GM12878 (cell line): ENCODE data around the gene OMP. TPM values are rescaled to one million over a fixed set of nuclear protein-coding genes. Genes with fewer than 3 reads are reported as not detected.
"Not testable (repeated sequence)": the region's sequence is repeated elsewhere in the genome, so short reads cannot be mapped to it uniquely, and the experiment has no call there.

ENCODE experiments used
- ATAC-seq: fragments of 200-7000 bp; cut with Tn5 transposase; 3 replicates; pipeline ENCODE4 v1.9.1; 2020; ENCODE audit warnings: mild to moderate bottlenecking, moderate library complexity
- BruUV-seq: library from RNA; stranded (reverse); fragments of 400-500 nt; replicated peaks from 2 replicates; lab custom pipeline; 2021; lab: Mats Ljungman, UMichigan
- CTCF ChIA-PET: fragments of 300-600 bp; sonication (Branson Sonifier 250); formaldehyde crosslinking; extraction: SDS; loops from one replicate; lab custom pipeline; 2021; ENCODE audit warnings: inconsistent platforms; lab: Yijun Ruan, JAX
- POLR2A ChIA-PET: fragments of 350-600 bp; formaldehyde crosslinking; extraction: SDS; loops from one replicate; lab custom pipeline; 2021; ENCODE audit warnings: inconsistent platforms; lab: Charles Lee
- RAD21 ChIA-PET: fragments of 300-600 bp; sonication (Branson Sonifier 250); formaldehyde crosslinking; loops from one replicate; lab custom pipeline; 2023; ENCODE audit warnings: antibody characterized with exemption; ENCODE audit not compliant: unreplicated experiment; lab: Charles Lee
- SMC1A ChIA-PET: fragments of 300-600 bp; sonication (Branson Sonifier 250); formaldehyde crosslinking; loops from one replicate; lab custom pipeline; 2023; ENCODE audit not compliant: unreplicated experiment, uncharacterized antibody; lab: Charles Lee
- DNase-seq: peaks from one replicate; pipeline ENCODE4 v3.0.0-alpha.2; 2011; ENCODE audit warnings: low read depth, low spot score
- FAIRE-seq: peaks from 3 replicates; lab custom pipeline; 2011; peaks lifted over from hg19 to GRCh38; lab: Jason Lieb, UNC
- H2AFZ ChIP-seq: 2 replicates; pipeline ENCODE4 v1.6.0; 2011; ENCODE audit warnings: low read depth, low read length, control low read depth; ENCODE audit not compliant: control insufficient read depth
- H3K27ac ChIP-seq: 2 replicates; pipeline ENCODE4 v1.5.1; 2011; ENCODE audit warnings: control low read depth; ENCODE audit not compliant: control insufficient read depth, insufficient read depth
- H3K27me3 ChIP-seq, 2 experiments: replicated peaks in 1 of 2; 2 replicates each; pipeline versions ENCODE4 v1.6.0 to v1.6.1; 2011; ENCODE audit warnings: low read length in 1 of 2; ENCODE audit not compliant: control insufficient read depth in 2 of 2, insufficient read depth in 2 of 2
- H3K36me3 ChIP-seq, 2 experiments: 2 replicates each; pipeline ENCODE4 v1.5.1; 2011; ENCODE audit warnings: low read length in 1 of 2; ENCODE audit not compliant: control insufficient read depth in 2 of 2, insufficient read depth in 2 of 2
- H3K4me1 ChIP-seq: 2 replicates; pipeline ENCODE4 v1.6.1; 2011; ENCODE audit warnings: mild to moderate bottlenecking, low read length, moderate library complexity, mixed read lengths; ENCODE audit not compliant: control insufficient read depth, insufficient read depth
- H3K4me2 ChIP-seq: 2 replicates; pipeline ENCODE4 v1.6.0; 2011; ENCODE audit warnings: control low read depth; ENCODE audit not compliant: control insufficient read depth, insufficient read depth
- H3K4me3 ChIP-seq: fragments of 200-600 bp; sonication (generic); 2 replicates; pipeline ENCODE4 v1.5.1; 2016
- H3K79me2 ChIP-seq: 2 replicates; pipeline ENCODE4 v1.6.0; 2011; ENCODE audit warnings: low read length; ENCODE audit not compliant: control insufficient read depth, insufficient read depth
- H3K9ac ChIP-seq: 2 replicates; pipeline ENCODE4 v1.8.0; 2011; ENCODE audit warnings: low read length, control low read depth, mixed read lengths; ENCODE audit not compliant: control insufficient read depth, insufficient read depth
- H3K9me3 ChIP-seq: replicated peaks from 3 replicates; pipeline ENCODE4 v1.5.1; 2011; ENCODE audit warnings: mild to moderate bottlenecking, low read length; ENCODE audit not compliant: control insufficient read depth, insufficient read depth
- H4K20me1 ChIP-seq: 2 replicates; pipeline ENCODE4 v1.6.0; 2011; ENCODE audit not compliant: control insufficient read depth, insufficient read depth
- CEBPZ ChIP-seq: fragments of 150-350 bp; IDR thresholded peaks from 2 replicates; pipeline ENCODE4 v1.6.1; 2016; ENCODE audit warnings: low read depth, low read length
- IKZF2 ChIP-seq, 2 experiments: fragments of 450-650 bp; IDR thresholded peaks; 2 replicates each; pipeline ENCODE4 v1.6.1; 2017; ENCODE audit warnings: mild to moderate bottlenecking in 2 of 2, moderate library complexity in 2 of 2
- MEF2B ChIP-seq: fragments of 450-650 bp; IDR thresholded peaks from 2 replicates; pipeline ENCODE4 v1.6.1; 2018; ENCODE audit warnings: mild to moderate bottlenecking, moderate library complexity; ENCODE audit not compliant: partially characterized antibody, poor library complexity, severe bottlenecking
- NBN ChIP-seq: fragments of 450-650 bp; IDR thresholded peaks from 2 replicates; pipeline ENCODE4 v1.6.1; 2016
- NR2F1 ChIP-seq: fragments of 450-650 bp; conservative IDR thresholded peaks from 2 replicates; pipeline ENCODE4 v1.6.1; 2017; ENCODE audit warnings: mild to moderate bottlenecking
- SIN3A ChIP-seq: IDR thresholded peaks from 2 replicates; pipeline ENCODE4 v1.6.1; 2012; ENCODE audit warnings: low read depth, low read length, improper control_type of control experiment
- ZBTB33 ChIP-seq: fragments of 450-650 bp; IDR thresholded peaks from 2 replicates; pipeline ENCODE4 v1.6.1; 2017; ENCODE audit warnings: mild to moderate bottlenecking
- WGBS: methylation state at CpG from one replicate; pipeline ENCODE4 v1.1.6; 2016; ENCODE audit warnings: low lambda C conversion rate; ENCODE audit not compliant: insufficient replicate concordance, insufficient coverage; ENCODE audit errors: missing lambda C conversion rate; 5-methylcytosine and 5-hydroxymethylcytosine counted together
- in situ Hi-C: fragments of 300-500 bp; cut with MboI; formaldehyde crosslinking; loops from 9 replicates; pipeline ENCODE4 v1.14.3; 2018; ENCODE audit warnings: mixed read lengths
- intact Hi-C: fragments of 100-400 bp; cut with micrococcal nuclease; formaldehyde crosslinking; loops from one replicate; pipeline ENCODE4 v1.14.2; 2022; ENCODE audit not compliant: unreplicated experiment
- polyA plus RNA-seq, 11 experiments: library from polyadenylated mRNA; depleted of rRNA in 4 of 11; unstranded in 6 of 11; stranded (reverse) in 5 of 11; fragments of >200 nt; fragmentation: Nextera tagmentation in 4 of 11; fragmentation: Illumina TruSeq in 1 of 11; extraction: Ambion mirVana in 4 of 11; extraction: Trizol in 1 of 11; gene quantifications; 1 replicate in 1 of 11; 2 replicates in 10 of 11; pipeline versions ENCODE4 v1.2.1 to v1.2.3, GENCODE V29; 2011 to 2016; ENCODE audit warnings: inconsistent platforms in 2 of 11, missing spikeins in 2 of 11, low read depth in 1 of 11
- total RNA-seq, 4 experiments: library from RNA; depleted of rRNA in 3 of 4; stranded (reverse); fragments of >200 nt in 3 of 4; fragmentation: Illumina TruSeq in 1 of 4; extraction: Trizol in 1 of 4; gene quantifications; 2 replicates each; pipeline versions ENCODE4 v1.2.1 to v1.2.3, GENCODE V29; 2013 to 2021

Gene OMP
- total and polyA plus RNA-seq, 10 of the 15 experiments (the other 5 are each of a cell fraction or from before 2014, with no cell fraction given): not detected

GRCh38 chr11:77097180-77097579, 5.5 kb upstream of the OMP start:
- H3K4me2 ChIP-seq, BruUV-seq, H3K27ac ChIP-seq, H3K9ac ChIP-seq, DNase-seq, H2AFZ ChIP-seq, RAD21 ChIA-PET, ATAC-seq, H3K4me1 ChIP-seq, H3K36me3 ChIP-seq, SMC1A ChIA-PET, H3K27me3 ChIP-seq, H3K9me3 ChIP-seq, intact Hi-C loops, H4K20me1 ChIP-seq, H3K79me2 ChIP-seq, FAIRE-seq, H3K4me3 ChIP-seq, in situ Hi-C loops, POLR2A ChIA-PET: not testable (repeated sequence)
- CTCF ChIA-PET: interaction anchor here (1.1 kb wide), 1 partner anchor 49 kb away, joined by 3 read pairs; no protein-coding TSS in a partner anchor
- 14% methylated on average over 4 of the region's 4 CpGs for WGBS

- no peak overlapping the region for H3K4me3 ChIP-seq
- no TSS peak for BruUV-seq
- WGBS: 42% methylated on average over 11 of the region's 14 CpGs
- in situ Hi-C loops: no loop called here
- H4K20me1 ChIP-seq: no peaks in the 10 kb centered on the region
- intact Hi-C loops: loop anchor here (10.0 kb wide), 1 partner anchor 366 kb away; no protein-coding TSS in a partner anchor
- no peaks in the 10 kb centered on the region for H3K36me3 ChIP-seq
- H3K9me3 ChIP-seq: no peaks in the 10 kb centered on the region
- RAD21 ChIA-PET: no interaction called here
- no peak overlapping the region for H3K9ac ChIP-seq
- ATAC-seq: no peak
- FAIRE-seq: no peak
- H3K4me2 ChIP-seq: no peak overlapping the region
- H3K27me3 ChIP-seq: no peaks in the 10 kb centered on the region; a peak in 1 of 4 replicates
- CTCF ChIA-PET: interaction anchor here (1.1 to 3.0 kb wide), 3 partner anchors 8 to 180 kb away, joined by 3 to 17 read pairs (median 6); no protein-coding TSS in a partner anchor
- SMC1A ChIA-PET: interaction anchor here (1.3 kb wide), 1 partner anchor 180 kb away, joined by 5 read pairs; no protein-coding TSS in a partner anchor
- TF ChIP-seq NR2F1: no peak
- no peak for TF ChIP-seq MEF2B
- no peak for TF ChIP-seq NBN
- no peak for TF ChIP-seq CEBPZ
- TF ChIP-seq IKZF2 (IDR thresholded peaks at IDR 0.05): no peak
- no peak for TF ChIP-seq ZBTB33
- TF ChIP-seq SIN3A: no peak
- DNase-seq: no peak
- H3K79me2 ChIP-seq: no peaks in the 10 kb centered on the region
- H3K4me1 ChIP-seq: no peaks in the 10 kb centered on the region
- POLR2A ChIA-PET: no interaction called here
- H3K27ac ChIP-seq: no peak overlapping the region
- H2AFZ ChIP-seq: no peak overlapping the region
Measured at GRCh38 chr11:77100166-77101042, 2.2 kb upstream of the OMP start.
